ENCODE measurements around the gene IGFN1.
A peak's percentile ranks its signal among the peaks of the same experiment; 100 is the strongest.

IGFN1 gene

GRCh38 chr1:201163707-201164106 is 26.9 kb upstream of the IGFN1 start:
- no peak for DNase-seq

GRCh38 chr1:201164645-201165044 is 26.0 kb upstream of the IGFN1 start:
- no peak for DNase-seq

DNA sequence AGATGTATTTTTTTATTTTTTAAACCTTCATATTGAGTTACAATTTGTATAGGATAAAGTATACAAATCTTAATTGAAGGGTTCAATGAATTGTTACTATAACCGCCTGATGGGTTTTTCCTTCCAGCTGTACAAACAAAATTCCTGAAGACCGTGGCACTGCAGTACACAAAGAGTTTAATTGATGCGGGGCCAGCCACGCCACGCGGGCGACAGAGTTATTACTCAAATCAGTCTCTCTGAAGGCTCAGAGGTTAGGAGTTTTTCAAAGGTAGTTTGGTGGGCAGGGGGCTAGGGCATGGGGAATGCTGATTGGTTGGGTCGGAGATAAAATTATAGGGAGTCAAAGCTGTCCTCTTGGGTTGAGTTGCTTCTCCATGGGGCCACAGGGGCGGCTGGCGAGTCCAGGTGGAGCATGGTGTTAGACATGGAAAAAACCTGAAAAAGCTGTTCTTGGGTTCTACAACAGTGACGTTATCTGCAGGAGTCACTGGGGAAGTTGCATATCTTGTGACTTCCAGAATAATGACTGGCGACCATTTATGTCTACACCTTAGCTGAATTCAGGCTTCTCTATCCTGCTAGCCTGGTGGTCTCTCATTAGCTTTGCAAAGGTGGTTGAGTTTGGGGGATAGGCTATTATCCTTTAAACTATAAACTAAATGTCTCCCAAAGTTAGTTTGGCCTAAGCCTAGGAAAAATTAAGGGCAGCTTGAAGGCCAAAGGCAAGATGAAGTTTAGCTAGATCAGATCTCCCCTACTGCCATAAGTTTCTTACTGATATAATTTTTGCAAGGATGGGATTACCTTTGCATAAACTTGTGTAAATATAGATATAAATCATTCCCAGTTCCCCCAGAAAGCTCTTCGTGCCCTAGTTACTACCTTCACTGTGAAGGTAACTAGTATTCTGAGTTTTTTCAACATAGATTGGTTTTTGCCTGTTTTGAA is 23.3 kb upstream of the IGFN1 start:
- DNase-seq, result no peak

GRCh38 chr1:201169203-201169602 is 21.4 kb upstream of the IGFN1 start:
- no peak for DNase-seq

DNA sequence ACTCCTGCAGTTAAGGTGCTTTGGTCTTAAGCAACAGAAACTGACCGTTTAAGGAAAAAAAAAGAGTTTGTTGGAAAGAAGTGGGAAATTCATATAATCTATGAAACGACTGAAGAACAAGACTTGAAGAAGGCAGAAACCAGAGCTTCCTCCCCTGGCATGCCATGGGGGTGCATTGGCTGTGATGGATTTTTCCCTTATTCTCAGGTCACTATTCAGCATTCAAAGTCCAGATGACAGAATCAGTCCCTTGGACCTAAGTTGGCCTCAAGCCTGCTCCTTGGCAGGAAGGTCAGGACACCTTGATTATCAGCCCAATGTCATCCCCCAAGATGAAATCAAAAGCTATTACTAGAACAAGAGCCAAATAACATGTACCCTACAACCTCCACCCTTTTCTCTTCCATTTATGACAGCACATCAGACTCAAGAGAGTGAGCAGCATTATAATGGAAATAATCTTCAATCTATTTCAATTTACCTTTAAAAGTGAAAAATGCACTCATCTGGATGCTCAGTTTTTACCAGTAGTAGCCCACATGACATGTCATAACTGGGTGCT is 20.6 kb upstream of the IGFN1 start:
- DNase-seq, result no peak

DNA sequence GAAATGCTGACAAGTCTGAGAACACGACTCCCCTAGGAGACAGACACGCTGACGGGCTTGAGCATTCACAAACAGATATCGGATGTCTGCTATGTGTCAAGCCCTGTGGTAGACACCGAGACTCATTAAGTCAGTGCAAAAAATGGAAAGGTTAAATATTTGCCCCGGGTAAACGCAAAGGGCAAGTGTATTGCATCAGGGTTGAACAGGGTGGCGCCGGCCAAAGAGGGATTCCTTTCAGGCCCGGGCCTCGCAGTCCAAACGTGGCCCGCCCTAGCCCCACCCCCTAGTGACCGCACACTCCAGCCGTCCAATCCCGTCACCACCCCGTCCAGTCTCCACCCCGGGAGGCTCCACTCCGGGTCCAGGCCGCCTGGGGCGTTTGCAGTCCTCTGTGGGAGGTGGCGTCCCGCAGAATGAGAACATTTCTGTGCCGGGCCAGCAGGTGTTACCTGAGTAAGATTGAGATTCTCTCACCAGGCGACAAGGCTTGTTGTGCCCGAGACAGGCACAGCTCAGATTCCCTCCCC is 20.0 kb upstream of the IGFN1 start:
- peak; percentile 23 to 60 (median 55) for DNase-seq

GRCh38 chr1:201171063-201172036 is 19.3 kb upstream of the IGFN1 start:
- DNase-seq, result peak; percentile 7 to 59 (median 35)

DNA sequence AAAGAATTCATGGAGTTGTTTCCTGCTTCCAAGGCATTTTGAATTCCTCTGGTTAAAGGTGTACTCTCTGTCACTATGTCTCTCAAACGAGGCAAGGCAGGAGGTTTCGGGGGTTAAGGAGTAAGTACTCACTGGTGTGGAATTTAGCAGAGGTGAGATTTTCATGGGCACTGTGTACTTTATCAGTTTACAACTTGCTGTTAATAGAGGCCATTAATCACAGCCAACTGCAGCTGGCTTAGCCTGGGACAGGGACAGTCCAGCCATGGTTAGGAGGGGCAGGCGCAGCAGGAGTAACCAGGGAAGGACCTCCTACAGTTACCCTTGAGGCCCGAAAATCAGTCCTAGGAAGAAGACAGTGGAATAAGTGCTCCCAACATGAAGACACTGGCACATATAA is 18.3 kb upstream of the IGFN1 start:
- DNase-seq, result no peak

DNA sequence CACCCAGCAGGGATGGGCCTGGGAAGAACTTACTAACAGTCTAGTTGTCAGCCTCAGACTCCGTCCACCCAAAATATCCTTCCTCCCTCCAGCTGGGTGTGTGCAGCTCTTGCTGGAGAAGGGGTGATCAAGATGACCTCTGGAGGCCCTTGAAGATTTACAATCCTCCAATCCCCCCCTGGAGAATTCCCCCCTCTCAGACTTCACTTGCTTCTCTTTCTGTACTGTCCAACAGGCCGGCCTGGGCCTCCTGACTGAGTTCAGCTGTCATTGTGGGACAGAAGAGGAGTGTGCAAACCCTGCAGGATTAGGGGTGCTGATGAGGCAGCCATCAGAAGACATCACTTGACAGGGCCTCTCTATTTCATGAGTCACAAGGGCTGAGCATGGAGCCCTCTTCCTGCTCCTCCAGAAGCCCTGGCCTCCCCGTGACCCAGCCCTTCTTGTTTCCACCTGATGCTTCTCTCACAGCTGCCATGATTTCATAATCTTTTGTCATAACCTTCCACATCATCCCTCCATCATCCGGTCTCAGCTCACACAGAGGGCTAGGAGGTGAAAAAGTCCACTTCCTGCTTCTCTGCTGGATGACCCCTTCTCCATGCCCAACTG is 17.5 kb upstream of the IGFN1 start:
- no peak for DNase-seq

DNA sequence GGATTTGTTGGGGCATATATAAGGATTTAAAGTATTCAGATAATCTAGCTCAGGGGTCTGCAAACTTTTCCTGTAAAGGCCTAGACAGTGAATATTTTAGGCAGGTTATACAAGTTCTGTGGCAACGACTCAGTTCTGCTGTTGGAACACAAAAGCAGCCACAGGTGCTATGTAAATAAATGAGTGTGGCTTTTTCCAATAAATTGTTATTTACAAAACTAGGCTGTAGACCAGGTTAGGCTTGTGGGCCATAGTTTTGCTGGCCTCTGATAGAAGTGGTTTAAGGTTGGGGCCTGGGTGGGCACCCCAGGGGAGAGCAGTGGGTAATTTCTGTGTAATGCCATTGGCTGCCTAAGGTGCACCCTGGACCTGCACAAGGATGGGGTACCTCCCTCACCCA is 16.9 kb upstream of the IGFN1 start:
- no peak for DNase-seq

DNA sequence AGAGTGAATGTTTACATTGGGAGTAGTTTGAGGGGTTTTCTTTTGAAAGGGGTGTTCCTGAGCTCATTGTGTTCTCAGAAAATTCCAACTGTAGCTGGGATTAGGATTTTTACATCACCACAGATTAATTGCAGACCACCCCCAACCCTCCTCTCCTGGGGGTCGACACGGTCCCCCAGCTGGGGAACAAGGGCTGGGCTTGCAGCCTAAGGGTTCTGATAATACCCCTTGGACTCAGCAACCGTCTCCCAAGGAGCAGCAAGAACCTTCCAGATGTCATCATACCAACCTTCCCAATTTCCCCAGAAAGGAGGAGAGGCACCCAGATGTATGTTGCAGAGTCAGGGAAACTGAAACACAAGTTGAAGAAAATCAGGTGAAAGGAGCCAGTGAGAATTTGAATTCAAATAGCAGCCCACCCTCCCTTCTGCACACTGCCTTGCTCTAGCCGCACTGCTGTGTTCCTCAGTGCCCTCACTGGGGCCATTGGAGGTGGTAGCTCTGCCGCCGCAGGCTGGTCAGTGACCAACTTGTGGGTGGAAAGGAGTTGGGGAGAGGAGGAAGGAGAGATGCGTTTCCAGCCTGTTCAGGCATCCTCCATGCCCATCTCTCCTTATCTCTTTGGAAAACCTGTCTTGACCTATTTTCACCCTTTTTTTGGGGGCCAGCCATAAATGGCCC is 14.7 kb upstream of the IGFN1 start:
- DNase-seq, result no peak

DNA sequence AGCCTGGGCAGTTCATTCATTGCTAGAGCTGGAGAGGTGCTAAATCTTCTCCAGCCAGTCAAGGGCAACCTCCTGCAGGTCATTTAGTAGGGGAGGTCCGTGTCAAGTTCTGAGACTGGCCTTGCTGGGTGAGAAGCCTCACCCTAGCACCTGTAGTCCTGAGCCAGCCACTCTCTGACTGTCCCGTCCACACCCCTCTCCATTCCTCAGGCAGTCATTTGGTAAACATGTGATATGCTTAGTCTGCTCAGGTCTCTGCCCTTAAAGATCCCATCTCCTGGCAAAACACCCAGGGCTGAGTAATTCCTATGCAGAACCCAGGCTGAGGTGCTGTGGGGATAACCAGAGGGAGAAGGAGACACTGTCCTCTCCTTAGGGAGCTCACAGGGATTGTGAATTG is 13.7 kb upstream of the IGFN1 start:
- no peak for DNase-seq

DNA sequence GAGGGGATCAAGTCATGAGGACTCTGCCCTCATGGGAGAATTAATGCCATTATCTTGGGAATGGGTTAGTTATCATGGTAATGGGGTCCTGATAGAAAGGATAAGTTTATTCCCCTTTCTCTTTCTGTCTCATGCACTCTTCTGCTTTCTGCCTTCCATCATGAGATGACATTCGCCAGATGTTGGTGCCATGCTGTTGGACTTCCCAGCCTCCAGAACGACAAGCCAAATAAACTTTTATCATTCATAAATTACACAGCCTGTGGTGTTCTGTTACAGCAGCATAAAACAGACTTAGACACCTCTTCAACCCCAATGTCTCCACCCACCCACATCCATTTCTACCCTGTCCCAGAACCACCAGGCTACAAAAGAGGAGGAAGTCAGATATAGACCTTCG is 11.9 kb upstream of the IGFN1 start:
- DNase-seq, result no peak

DNA sequence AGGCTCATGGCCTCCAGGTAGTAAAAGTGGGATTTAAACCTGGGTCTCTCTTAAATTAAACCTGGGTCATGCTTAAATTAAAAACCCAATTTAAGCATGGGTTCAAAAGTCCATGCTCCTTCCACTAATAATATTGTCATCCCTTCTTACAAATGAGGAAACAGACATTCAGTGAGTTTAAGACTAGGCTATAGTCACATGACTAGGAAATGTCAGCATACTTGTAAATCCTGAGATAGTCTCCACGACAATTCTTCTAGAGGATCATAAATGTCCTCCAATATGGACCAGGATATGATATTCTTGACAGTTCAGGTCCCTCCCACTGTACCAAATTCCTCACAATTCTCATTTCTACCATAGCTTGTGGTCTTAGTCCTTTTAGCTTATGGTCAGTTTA is 10.5 kb upstream of the IGFN1 start:
- no peak for DNase-seq

DNA sequence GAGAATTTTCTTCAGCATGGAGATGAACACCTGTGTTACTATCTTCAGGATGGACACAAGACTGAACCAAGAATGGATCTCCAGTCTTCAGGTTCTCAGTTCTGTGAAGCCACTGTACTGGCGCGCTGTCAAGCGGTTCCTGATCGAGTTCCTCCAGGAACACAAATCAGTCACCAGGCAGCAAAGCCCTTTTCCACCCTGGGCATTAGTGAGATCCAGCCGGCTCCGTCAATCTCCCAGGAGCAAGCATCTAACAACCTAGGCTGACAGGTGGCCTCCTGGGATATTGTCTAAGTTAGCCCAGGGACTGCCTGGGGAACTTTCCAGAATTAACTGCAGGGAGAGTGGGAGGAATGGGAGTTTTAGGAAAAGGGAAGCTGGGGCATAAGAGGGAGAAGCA is 9.7 kb upstream of the IGFN1 start:
- DNase-seq, result no peak

- DNase-seq, result no peak
Observed at GRCh38 chr1:201181323-201181722, 9.3 kb upstream of the IGFN1 start.

DNA sequence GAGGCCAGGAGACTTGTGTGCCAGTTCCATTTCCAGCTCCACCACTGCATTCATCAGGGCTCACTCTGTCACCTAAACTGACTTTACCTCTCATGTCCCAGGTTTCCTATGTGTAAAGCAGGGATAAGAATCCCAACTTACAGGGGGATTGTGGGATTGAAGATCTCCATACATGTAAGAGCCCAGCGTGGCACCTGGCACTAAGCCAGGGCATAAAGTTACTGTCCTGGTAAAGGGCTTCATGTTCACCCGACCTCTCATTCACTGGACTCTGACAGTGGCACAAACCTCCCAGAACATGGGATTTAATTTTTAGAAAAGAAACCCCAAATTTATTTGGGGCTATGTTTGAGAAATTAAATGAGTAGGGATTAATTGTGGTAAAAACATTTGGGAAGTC is 8.9 kb upstream of the IGFN1 start:
- no peak for DNase-seq

DNA sequence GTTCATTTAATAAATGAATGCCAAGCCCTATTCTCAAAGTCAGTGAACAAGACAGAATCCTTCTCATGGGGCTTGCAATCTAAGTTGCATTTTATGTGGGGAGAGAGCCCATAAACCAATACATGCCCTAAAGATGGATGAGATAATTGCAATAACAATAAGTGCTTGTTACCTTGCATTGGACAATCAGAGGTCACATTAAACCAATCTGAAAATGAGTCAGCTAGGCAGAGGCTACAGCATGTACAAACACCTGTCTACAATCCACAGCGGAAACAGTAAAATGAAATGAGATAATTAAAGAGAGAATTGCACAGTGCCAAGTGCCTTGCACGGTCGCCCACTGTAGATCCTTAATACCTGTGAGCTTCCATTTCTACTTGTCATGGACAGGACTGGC is 7.4 kb upstream of the IGFN1 start:
- DNase-seq, result no peak

GRCh38 chr1:201183753-201184152 is 6.9 kb upstream of the IGFN1 start:
- no peak for DNase-seq

- no peak for DNase-seq
Observed at GRCh38 chr1:201184307-201185122, 6.1 kb upstream of the IGFN1 start.

- no peak for DNase-seq
Observed at GRCh38 chr1:201185123-201185453, 5.5 kb upstream of the IGFN1 start.

All from T-helper 2 cell (primary cell).